GM03348 (cell line): ENCODE data around the gene NR6A1.

Experiments used
- DNase-seq: peaks from one replicate; pipeline ENCODE4 v3.0.0; 2012; ENCODE audit warnings: low spot score

NR6A1 gene

GRCh38 chr9:124574534-124575375 is 196.4 kb downstream of the NR6A1 start:
- peak; percentile 72 for DNase-seq

GRCh38 chr9:124570942-124571666 is 200.0 kb downstream of the NR6A1 start:
- no peak for DNase-seq

- no peak for DNase-seq
These were observed 201.2 kb downstream of the NR6A1 start for GRCh38 chr9:124569942-124570341.

GRCh38 chr9:124567362-124567761 is 203.7 kb downstream of the NR6A1 start:
- DNase-seq, result no peak

GRCh38 chr9:124562328-124562727 is 208.8 kb downstream of the NR6A1 start:
- DNase-seq, result no peak

GRCh38 chr9:124559871-124560270 is 211.2 kb downstream of the NR6A1 start:
- peak; percentile 64 for DNase-seq

GRCh38 chr9:124558777-124559470 is 212.2 kb downstream of the NR6A1 start:
- DNase-seq, result no peak

- no peak for DNase-seq
These were observed 213.2 kb downstream of the NR6A1 start for GRCh38 chr9:124557895-124558294.

GRCh38 chr9:124555043-124555442 is 216.1 kb downstream of the NR6A1 start:
- DNase-seq, result no peak

GRCh38 chr9:124553738-124554137 is 217.4 kb downstream of the NR6A1 start:
- peak; percentile 60 for DNase-seq

- no peak for DNase-seq
These were observed 218.9 kb downstream of the NR6A1 start for GRCh38 chr9:124552273-124552605.

- DNase-seq, result peak; percentile 74
These were observed 219.4 kb downstream of the NR6A1 start for GRCh38 chr9:124551472-124552272.

- DNase-seq, result no peak
These were observed 221.0 kb downstream of the NR6A1 start for GRCh38 chr9:124550072-124550471.

- no peak for DNase-seq
These were observed 222.1 kb downstream of the NR6A1 start for GRCh38 chr9:124549016-124549415.

GRCh38 chr9:124544535-124544934 is 226.6 kb downstream of the NR6A1 start:
- no peak for DNase-seq

- no peak for DNase-seq
These were observed 229.3 kb downstream of the NR6A1 start for GRCh38 chr9:124541824-124542223.

GRCh38 chr9:124537926-124538325 is 233.2 kb downstream of the NR6A1 start:
- no peak for DNase-seq

- no peak for DNase-seq
These were observed 235.3 kb downstream of the NR6A1 start for GRCh38 chr9:124535846-124536245.

- DNase-seq, result no peak
These were observed 238.2 kb downstream of the NR6A1 start for GRCh38 chr9:124532897-124533296.

GRCh38 chr9:124531115-124531514 is 240.0 kb downstream of the NR6A1 start:
- no peak for DNase-seq

- no peak for DNase-seq
These were observed 240.9 kb downstream of the NR6A1 start for GRCh38 chr9:124530246-124530645.

GRCh38 chr9:124527781-124528180 is 243.3 kb downstream of the NR6A1 start:
- DNase-seq, result no peak
